Measurements from ENCODE around the gene MAD2L2.

Gene MAD2L2

DNA sequence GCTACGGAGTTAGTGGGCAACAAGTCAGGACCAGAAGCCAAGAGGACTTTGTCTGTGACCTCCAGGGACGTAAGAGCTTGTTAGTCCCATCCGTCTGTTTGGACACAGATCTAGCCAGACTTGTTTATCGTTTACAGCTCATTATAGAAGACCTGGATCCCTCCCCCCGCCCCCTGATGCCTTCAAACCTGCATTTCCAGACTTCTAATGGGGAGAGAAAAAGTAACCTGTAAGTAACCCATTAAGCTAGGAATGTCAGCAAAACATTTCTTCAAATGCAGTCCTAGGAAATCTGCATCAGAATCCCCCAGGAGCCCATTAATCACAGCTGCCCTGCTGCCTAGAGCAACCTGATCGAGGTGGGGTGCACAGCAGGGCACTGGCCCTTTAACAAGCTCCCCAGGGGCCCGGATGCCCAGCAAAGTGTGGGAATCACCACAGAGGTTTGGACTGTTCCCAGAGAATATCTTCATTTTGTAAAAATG lies 1.4 kb upstream of the MAD2L2 start:
- no peak for DNase-seq

DNA sequence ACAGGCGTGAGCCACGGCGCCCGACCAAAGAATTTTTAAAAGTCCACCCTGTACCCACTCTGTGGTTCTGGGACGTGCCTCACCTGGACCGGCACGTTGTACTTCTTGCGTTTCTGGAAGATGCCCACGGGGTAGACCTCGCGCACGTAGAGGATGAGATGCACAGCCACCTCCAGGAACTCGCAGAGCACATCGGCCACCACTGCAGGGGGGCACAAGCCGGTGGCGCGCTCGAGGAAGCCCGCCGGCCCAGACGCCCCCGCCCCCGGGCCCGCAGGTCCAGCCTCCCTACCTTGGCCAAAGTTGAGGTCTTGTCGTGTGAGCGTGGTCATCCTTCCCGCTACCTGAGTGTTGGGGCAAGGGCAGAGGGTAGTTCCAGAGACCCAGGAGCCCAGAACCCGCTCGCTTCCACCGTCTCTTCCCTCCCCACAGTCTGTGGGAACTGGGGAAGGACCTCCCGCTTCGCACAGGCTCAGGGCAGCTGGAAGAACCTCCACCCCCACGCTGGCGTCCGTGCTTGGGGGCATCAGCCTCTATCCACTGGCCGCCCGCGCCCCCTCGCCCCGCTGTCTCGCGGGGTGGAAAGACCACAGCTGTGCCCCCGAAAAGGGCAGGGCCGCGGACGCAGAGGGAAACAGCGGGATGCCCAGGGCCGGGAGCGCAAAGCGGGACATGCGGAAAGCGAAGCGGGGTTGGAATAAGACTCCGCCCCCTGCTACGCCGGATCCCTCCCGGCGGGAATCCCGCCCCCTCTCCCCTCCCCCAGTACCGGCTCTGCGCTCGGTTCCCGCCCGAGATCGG lies 478 bp downstream of the MAD2L2 start:
- DNase-seq: no peak

- no peak for DNase-seq
These were observed 2.5 kb downstream of the MAD2L2 start for GRCh38 chr1:11678442-11678841.

GRCh38 chr1:11676386-11677103 lies 4.4 kb downstream of the MAD2L2 start:
- DNase-seq: no peak

DNA sequence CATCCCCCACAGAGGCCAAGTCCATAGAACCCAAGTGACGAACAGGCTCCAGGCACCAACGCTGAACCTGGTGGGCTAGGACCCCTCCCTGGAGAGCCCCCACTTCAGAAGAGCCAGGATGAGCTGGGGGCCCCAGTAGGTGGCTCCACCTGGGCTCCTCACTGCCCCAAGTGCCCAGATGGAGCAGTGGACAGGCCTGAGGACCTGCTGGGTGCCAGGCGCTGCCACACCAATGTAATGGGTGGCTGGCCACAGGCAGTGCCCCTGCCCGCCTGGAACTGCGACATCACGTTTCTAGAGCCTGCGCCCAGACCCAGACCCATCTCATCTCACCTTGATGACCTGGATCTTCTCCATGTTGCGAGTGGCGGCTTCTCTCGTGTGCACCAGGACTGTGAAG lies 5.6 kb downstream of the MAD2L2 start:
- DNase-seq: no peak

- DNase-seq: no peak
These were observed 6.5 kb downstream of the MAD2L2 start for GRCh38 chr1:11674488-11674887.

DNA sequence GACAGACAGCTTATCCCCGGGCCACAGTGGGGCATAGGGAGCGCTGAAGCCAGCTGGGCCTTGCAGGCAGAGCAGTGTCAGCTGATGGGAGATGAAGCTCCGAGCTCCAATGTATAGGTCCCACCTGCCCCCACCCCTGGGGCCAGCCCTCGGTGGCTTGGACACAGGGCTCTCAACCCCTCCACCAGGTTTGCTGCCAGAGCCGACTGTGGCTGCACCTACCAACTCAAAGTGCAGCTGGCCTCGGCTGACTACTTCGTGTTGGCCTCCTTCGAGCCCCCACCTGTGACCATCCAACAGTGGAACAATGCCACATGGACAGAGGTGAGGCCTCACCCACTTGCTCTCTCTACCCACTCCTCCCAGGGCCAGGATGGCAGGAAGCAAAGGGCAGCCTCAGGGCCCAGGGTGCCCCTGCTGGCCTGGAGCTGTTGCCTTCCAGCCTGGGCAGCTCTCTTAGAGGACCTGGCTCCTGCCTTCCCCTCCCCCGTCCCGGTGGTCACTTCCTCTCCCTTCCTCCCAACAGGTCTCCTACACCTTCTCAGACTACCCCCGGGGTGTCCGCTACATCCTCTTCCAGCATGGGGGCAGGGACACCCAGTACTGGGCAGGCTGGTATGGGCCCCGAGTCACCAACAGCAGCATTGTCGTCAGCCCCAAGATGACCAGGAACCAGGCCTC lies 7.7 kb downstream of the MAD2L2 start:
- DNase-seq: no peak

DNA sequence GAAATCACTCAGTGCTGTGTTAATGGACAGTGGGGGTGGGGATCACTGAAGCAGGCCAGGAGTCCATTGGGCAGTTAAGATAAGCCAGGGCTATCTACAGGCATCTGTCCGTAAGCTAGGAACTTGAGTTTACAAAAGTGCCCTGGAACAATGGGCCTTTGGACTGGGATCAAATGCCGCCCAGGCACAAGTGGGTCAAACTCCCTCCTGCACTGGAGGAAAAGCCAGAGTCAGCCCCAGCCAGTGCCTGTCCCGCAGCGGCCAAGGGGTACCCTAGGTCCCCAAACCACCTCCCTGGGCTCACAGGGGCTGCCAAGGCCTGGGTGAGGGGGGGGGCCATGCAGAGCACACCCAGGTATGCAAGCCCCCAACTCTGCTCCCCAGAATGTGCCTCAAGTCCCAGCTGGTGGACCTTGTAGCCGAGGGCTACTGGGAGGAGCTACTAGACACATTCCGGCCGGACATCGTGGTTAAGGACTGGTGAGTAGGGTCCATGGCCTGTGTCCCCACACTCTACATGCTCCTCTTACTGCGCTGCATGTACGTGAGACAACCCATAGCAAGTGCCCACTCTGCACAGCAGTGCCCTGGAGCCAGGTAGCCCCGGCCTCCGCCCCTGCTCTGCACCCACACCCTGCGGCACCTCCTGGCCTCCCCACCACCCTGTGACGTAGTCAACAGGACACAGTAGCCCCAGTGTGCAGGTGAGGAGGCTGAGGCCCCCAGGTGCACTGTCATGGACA lies 9.2 kb downstream of the MAD2L2 start:
- no peak for DNase-seq

DNA sequence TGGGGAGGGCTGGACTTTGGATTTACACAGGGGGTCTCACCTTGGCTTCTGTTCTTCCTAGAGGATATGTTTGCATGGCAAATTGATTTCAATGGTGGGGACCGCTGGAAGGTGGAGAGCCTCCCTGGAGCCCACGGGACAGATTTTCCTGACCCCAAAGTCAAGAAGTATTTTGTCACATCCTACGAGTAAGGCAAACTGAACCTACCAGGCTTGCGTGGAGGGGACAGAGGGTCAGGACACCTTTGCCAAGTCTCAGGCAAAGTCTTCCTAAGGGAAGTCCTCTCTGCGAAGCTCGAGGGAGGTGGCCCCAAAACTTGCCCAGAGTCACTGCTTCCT lies 9.8 kb downstream of the MAD2L2 start:
- no peak for DNase-seq

DNA sequence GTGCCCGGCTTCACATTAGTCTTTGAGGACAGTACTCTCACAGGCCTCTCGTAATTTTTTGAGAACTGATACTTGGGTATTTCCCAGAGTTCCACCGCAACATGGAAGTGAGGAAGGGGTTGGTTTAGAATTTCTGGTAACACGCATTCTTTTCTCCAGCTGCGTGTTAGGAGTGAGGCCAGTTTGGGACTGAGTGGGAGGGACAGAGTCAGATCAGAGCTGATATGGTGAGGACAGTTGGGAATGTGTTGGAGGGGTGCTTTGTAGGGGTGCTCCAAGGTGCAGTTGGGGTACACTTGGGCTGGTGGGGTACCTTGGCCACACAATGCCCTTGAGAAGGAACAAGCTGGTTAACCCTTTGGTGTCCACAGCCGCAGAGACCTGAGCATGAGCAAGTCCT lies 10.2 kb downstream of the MAD2L2 start:
- no peak for DNase-seq

DNA sequence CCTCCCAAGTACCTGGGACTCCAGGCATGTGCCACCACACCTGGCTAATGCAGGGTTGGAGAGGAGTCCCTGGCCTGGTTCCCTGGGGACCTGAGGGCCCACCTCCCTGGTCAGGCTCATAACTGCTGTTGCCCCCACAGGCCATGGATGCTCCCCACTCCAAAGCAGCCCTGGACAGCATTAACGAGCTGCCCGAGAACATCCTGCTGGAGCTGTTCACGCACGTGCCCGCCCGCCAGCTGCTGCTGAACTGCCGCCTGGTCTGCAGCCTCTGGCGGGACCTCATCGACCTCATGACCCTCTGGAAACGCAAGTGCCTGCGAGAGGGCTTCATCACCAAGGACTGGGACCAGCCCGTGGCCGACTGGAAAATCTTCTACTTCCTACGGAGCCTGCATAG lies 12.4 kb downstream of the MAD2L2 start:
- DNase-seq: no peak

DNA sequence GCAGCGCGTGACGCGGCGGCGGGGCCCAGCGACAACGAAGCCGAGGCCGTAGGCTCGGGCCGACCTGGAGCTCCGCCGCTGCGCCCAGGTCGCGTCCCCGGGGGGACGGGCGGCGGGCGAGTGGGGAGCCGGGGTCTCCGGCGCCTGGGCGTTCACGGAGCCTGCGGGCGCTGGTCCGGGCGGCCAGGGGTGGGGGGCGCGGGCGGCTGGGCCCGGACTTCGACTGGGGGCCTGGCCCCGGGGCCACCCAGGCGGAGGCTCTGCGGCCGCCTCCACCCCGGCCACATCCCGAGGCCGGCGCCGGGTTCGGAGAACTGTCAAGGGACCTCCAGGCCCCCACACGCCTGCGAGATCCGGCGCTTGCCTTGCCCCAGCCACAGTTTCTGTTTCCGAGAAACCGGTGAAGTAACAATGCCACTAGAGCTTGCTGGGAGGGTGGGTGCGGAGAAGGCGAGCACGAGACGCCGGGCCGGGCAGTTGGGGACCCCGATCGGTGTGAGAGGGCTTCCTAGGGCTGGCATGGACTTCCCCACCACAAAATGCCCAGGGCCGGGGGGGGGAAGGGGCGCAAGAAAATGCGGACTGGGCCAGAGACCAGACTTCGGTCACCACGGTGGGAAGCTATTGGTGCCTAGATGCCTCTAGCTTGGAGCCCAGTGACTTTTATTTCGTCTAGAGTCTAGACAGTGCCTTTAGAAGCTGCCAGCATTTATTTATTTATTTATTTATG lies 16.4 kb downstream of the MAD2L2 start:
- DNase-seq: no peak

- DNase-seq: no peak
These were observed 19.8 kb downstream of the MAD2L2 start for GRCh38 chr1:11661103-11661502.

DNA sequence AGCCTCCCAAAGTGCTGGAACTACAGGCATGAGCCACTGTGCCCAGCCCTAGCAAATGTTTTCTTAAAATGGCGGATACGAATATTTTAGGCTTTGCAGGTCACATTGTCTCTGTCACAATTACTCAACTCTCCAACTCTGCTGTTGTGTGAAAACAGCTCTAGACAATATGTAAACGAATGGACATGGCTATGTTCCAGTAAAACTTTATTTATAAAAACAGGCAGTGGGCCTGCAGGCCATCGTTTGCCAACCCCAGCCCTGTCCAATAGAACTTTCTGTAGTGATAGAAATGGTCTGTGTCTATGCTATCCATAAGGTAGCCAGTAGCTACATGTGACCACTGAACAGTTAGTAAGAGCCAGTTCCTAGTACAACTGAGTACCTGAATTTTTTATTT lies 21.2 kb downstream of the MAD2L2 start:
- DNase-seq: no peak

GRCh38 chr1:11658542-11658941 lies 22.4 kb downstream of the MAD2L2 start:
- DNase-seq: no peak

- DNase-seq: no peak
These were observed 23.3 kb downstream of the MAD2L2 start for GRCh38 chr1:11657654-11658053.

GRCh38 chr1:11654939-11655808 lies 25.8 kb downstream of the MAD2L2 start:
- no peak for DNase-seq

- no peak for DNase-seq
These were observed 26.6 kb downstream of the MAD2L2 start, which contains the start of the genes FBXO2 and FBXO44 for GRCh38 chr1:11654137-11654938. Gene FBXO2 (minus strand): TSS chr1:11654429. CDS start chr1:11654340, 89 bp downstream. Gene FBXO44 (plus strand): TSS chr1:11654877. CDS start chr1:11655836, 959 bp downstream.

GRCh38 chr1:11653861-11654136 lies 27.1 kb downstream of the MAD2L2 start:
- no peak for DNase-seq

GRCh38 chr1:11653101-11653860 lies 27.7 kb downstream of the MAD2L2 start:
- no peak for DNase-seq

Measured in SHP77 treated with DMSO at 0.1 percent for 48 hours (cell line).